ENCODE measurements around the gene CYP2E1. TPM values are rescaled to one million over a fixed set of nuclear protein-coding genes. Genes with fewer than 3 reads are reported as not detected.

CYP2E1 gene
- total and polyA plus RNA-seq, 2 of the 13 experiments (the other 11 are each of a cell fraction or from before 2014, with no cell fraction given): 0.27 to 0.63 TPM

GRCh38 chr10:133520193-133520738 is 6.9 kb upstream of the CYP2E1 start (continued):
- TF ChIP-seq, protein P1, sequence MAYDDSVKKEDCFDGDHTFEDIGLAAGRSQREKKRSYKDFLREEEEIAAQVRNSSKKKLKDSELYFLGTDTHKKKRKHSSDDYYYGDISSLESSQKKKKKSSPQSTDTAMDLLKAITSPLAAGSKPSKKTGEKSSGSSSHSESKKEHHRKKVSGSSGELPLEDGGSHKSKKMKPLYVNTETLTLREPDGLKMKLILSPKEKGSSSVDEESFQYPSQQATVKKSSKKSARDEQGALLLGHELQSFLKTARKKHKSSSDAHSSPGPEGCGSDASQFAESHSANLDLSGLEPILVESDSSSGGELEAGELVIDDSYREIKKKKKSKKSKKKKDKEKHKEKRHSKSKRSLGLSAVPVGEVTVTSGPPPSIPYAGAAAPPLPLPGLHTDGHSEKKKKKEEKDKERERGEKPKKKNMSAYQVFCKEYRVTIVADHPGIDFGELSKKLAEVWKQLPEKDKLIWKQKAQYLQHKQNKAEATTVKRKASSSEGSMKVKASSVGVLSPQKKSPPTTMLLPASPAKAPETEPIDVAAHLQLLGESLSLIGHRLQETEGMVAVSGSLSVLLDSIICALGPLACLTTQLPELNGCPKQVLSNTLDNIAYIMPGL (CRISPR knock-in tag; IDR thresholded peaks at IDR 0.05; ENCODE audit: borderline replicate concordance in 1 of 2, low read depth in 1 of 2): peak; percentile 63 to 74; a peak in 3 of 4 replicates
- TF ChIP-seq, protein P2, sequence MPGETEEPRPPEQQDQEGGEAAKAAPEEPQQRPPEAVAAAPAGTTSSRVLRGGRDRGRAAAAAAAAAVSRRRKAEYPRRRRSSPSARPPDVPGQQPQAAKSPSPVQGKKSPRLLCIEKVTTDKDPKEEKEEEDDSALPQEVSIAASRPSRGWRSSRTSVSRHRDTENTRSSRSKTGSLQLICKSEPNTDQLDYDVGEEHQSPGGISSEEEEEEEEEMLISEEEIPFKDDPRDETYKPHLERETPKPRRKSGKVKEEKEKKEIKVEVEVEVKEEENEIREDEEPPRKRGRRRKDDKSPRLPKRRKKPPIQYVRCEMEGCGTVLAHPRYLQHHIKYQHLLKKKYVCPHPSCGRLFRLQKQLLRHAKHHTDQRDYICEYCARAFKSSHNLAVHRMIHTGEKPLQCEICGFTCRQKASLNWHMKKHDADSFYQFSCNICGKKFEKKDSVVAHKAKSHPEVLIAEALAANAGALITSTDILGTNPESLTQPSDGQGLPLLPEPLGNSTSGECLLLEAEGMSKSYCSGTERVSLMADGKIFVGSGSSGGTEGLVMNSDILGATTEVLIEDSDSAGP (CRISPR knock-in tag; IDR thresholded peaks at IDR 0.05; ENCODE audit: borderline replicate concordance): peak; percentile 76
- TF ChIP-seq YEATS2 (CRISPR knock-in tag; IDR thresholded peaks at IDR 0.05; ENCODE audit: borderline replicate concordance): peak; percentile 40; the same call in 1 of the 2 replicates
- TF ChIP-seq MTA1 (CRISPR knock-in tag; IDR thresholded peaks at IDR 0.05; ENCODE audit: borderline replicate concordance): peak; percentile 24; the same call in 1 of the 2 replicates
- 0 out of 2 replicates have a peak, but pooled peaks have one; percentile 53 for TF ChIP-seq ZNF564 (CRISPR knock-in tag; IDR thresholded peaks at IDR 0.05)
- TF ChIP-seq, protein P3, sequence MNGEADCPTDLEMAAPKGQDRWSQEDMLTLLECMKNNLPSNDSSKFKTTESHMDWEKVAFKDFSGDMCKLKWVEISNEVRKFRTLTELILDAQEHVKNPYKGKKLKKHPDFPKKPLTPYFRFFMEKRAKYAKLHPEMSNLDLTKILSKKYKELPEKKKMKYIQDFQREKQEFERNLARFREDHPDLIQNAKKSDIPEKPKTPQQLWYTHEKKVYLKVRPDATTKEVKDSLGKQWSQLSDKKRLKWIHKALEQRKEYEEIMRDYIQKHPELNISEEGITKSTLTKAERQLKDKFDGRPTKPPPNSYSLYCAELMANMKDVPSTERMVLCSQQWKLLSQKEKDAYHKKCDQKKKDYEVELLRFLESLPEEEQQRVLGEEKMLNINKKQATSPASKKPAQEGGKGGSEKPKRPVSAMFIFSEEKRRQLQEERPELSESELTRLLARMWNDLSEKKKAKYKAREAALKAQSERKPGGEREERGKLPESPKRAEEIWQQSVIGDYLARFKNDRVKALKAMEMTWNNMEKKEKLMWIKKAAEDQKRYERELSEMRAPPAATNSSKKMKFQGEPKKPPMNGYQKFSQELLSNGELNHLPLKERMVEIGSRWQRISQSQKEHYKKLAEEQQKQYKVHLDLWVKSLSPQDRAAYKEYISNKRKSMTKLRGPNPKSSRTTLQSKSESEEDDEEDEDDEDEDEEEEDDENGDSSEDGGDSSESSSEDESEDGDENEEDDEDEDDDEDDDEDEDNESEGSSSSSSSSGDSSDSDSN (CRISPR knock-in tag; IDR thresholded peaks at IDR 0.05): peak; percentile 54
- peak; percentile 92 for TF ChIP-seq NR2C2 (CRISPR knock-in tag; IDR thresholded peaks at IDR 0.05; ENCODE audit: borderline replicate concordance)
- peak; percentile 22; the same call in 1 of the 2 replicates for TF ChIP-seq FOSL2 (CRISPR knock-in tag; IDR thresholded peaks at IDR 0.05)
- peak; percentile 66; the same call in 1 of the 2 replicates for TF ChIP-seq HOXA5 (CRISPR knock-in tag; IDR thresholded peaks at IDR 0.05)
- peak; percentile 88 for TF ChIP-seq KDM2A (CRISPR knock-in tag; IDR thresholded peaks at IDR 0.05; ENCODE audit: borderline replicate concordance, low read depth)
- TF ChIP-seq ZNF12 (CRISPR knock-in tag; IDR thresholded peaks at IDR 0.05): peak; percentile 29; the same call in 1 of the 2 replicates
- 0 out of 2 replicates have a peak, but pooled peaks have one; percentile 25 for TF ChIP-seq ZSCAN31 (CRISPR knock-in tag; IDR thresholded peaks at IDR 0.05; ENCODE audit: low read depth)
- TF ChIP-seq ZNF501 (CRISPR knock-in tag; IDR thresholded peaks at IDR 0.05): peak; percentile 89
- TF ChIP-seq DPF2 (CRISPR knock-in tag; IDR thresholded peaks at IDR 0.05; ENCODE audit: borderline replicate concordance, low read depth): no peak
- no peak for TF ChIP-seq ZNF691 (CRISPR knock-in tag; IDR thresholded peaks at IDR 0.05; ENCODE audit: borderline replicate concordance, low read depth)
- 0 out of 2 replicates have a peak, but pooled peaks have one; percentile 36 for TF ChIP-seq ZNF644 (CRISPR knock-in tag; IDR thresholded peaks at IDR 0.05; ENCODE audit: low read depth)
- peak; percentile 64; the same call in 1 of the 2 replicates for TF ChIP-seq BRCA1 (CRISPR knock-in tag; IDR thresholded peaks at IDR 0.05)
- TF ChIP-seq ZNF552 (CRISPR knock-in tag; IDR thresholded peaks at IDR 0.05; ENCODE audit: borderline replicate concordance): 0 out of 2 replicates have a peak, but pooled peaks have one; percentile 52
- no peak for TF ChIP-seq ZNF225 (CRISPR knock-in tag; IDR thresholded peaks at IDR 0.05)
- peak; percentile 22; the same call in 1 of the 2 replicates for TF ChIP-seq ZSCAN21 (CRISPR knock-in tag; IDR thresholded peaks at IDR 0.05; ENCODE audit: borderline replicate concordance)
- peak; percentile 49 to 70; a peak in 3 of 4 replicates for TF ChIP-seq POLR2A (IDR thresholded peaks at IDR 0.05; ENCODE audit: insufficient read depth in 1 of 2, low read depth in 2 of 2, low read length in 2 of 2)
- peak; percentile 55; the same call in 1 of the 2 replicates for TF ChIP-seq SMYD3 (CRISPR knock-in tag; IDR thresholded peaks at IDR 0.05)
